Testis (tissue), 2 donors: ENCODE data around the gene ATP10A.

Source experiments
- CTCF ChIP-seq, 3 experiments: fragments of 450-650 bp in 2 of 3; fragments of 200-600 bp in 1 of 3; sonication (generic) in 1 of 3; IDR thresholded peaks; one replicate each; pipeline ENCODE4 v1.5.1; 2016 to 2019; ENCODE audit warnings: antibody characterized with exemption in 3 of 3, mild to moderate bottlenecking in 2 of 3, moderate library complexity in 1 of 3
- POLR2A ChIP-seq: fragments of 450-650 bp; IDR thresholded peaks from one replicate; pipeline ENCODE4 v1.6.1; 2017; ENCODE audit warnings: antibody characterized with exemption, mild to moderate bottlenecking, moderate library complexity

GRCh38 chr15:25763331-25763751 is 99.8 kb downstream of the ATP10A start:
- TF ChIP-seq CTCF (IDR thresholded peaks at IDR 0.05), result no peak
- no peak for TF ChIP-seq POLR2A
